HG02938 (cell line): ENCODE data around the gene RELN.
"Not testable (repeated sequence)": the region's sequence is repeated elsewhere in the genome, so short reads cannot be mapped to it uniquely, and the experiment has no call there.

ENCODE experiments used
- ATAC-seq: cut with Tn5 transposase; IDR thresholded peaks from one replicate; pipeline ENCODE4 v1.9.1; 2021; ENCODE audit warnings: mild to moderate bottlenecking, moderate library complexity; ENCODE audit not compliant: unreplicated experiment

Gene RELN

DNA sequence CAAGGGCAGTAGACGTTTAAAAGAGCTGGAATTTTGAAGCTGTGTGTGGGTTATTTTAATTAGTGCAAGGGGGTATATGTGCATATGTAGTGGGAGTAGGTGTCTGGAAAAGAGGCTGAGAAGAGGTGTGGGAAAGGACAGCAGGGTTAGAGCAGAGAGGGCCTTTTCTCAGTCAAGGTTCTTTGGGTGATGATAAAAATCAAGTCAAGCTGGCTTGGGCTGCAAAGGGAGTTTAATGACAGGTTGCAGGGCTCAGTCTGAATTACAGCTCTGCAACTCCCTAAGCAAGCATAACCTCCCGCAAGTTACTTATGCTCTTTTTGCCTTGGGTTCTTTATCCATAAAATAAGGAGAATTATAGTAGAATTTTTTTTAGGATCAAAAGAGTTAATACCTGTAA is 83.5 kb downstream of the RELN start:
- ATAC-seq: no peak

DNA sequence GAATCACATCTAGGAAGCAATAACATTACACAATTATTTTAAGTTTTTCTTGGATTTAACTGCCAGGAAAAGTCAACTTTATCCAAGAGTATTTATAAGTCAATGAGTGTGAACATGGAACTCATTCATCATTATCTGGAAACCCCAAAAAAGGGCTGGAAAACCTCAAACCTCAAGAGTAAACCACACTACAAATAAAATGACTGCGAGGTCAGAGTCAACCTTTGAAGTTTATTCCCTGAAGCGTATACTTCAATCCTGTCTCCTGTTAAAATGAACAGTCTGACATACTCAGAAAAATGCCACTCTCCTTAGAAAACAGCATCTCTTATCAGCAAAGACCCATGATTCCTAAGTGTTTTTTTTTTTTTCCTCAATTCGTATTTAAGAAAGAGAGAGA is 86.5 kb downstream of the RELN start:
- no peak for ATAC-seq

DNA sequence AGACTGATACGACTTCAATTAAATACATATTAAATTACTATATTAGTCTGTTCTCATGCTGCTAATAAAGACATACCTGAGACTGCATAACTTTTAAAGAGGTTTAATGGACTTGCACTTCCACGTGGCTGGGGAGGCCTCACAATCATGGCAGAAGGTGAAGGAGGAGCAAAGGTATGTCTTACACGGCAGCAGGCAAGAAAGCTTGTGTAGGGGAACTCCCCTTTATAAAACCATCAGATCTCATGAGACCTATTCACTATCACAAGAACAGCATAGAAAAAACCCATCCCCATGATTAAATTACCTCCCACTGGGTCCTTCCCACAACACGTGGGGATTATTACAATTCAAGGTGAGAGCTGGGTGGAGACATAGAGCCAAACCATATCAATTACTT is 92.6 kb downstream of the RELN start:
- ATAC-seq: not testable (repeated sequence)

DNA sequence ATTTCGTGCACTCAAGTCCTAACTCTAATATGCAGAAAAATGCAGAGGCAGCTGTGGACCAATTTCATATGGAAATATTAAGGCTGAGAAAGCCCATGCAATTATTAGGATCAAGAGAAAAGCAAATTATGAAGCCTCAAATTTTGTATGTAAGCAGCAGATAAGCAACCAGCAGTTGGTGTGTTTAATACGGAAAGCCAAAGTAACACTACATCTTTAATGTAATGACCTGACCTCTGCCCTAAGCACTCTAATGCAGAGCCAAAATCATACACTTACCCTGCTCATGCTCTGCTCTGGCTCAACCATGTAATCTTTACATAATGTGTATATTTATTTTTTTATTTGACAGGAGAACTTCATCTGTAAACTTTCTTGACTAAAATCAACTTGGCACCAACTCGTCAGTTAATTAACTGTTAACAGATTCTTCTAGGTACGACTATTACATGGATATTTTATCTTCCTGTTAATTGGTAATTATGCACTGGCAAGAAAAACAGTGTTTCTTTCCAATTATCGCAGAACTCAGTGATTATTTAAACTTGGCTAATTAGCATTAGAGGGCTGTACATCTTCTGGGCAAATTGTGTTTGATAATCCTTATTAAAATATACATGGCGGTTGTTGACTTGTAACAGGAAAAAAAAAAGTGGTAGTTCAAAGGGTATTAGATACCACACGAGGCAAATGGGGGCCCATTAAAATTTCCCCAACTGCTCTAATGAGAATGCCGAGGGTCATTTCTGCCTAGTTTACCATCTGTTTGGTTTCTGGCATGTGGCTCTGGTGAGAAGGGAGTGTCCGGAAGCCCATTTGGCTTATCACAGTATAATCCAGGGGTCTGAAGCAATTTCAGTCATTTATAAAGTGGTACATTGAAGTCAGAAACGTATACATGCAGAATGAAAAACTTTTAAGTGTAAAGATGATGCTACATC is 94.5 kb downstream of the RELN start:
- no peak for ATAC-seq

DNA sequence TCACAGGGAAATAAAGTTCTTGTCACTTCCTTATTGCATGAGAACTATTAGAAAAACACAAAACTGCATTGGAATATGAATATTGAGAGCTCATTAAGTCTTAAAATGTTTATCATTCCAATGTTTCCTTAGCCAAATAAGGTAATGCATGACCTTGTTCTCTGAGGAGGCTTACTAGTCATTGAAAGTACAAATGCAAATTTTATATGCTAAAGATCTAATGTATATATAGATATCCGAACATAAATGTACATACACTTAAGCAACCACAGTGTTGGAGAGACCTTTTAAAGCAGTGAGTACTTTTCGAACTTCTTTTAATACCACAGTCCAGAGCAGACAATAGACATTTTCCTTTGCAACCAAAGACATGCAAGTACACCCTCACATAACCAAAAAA is 96.1 kb downstream of the RELN start:
- no peak for ATAC-seq

DNA sequence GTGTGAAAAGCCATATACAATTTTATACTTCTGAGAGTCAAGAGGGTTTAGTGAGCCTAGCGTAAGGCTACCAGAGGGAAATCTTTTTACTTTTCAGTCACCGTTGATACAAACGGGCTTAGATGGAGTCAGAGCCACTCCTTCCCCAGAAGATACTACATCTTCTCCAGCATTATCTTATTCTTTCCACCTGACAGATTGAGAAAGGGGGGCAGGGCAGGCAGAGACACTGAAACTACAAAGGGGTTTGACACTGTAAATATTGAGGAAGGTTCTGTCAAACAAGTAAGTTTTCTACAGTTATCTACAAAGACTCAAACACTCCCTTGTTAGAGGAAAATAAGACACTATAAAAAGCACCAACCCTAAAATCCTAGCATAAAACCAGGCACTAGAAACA is 100.0 kb downstream of the RELN start:
- no peak for ATAC-seq

DNA sequence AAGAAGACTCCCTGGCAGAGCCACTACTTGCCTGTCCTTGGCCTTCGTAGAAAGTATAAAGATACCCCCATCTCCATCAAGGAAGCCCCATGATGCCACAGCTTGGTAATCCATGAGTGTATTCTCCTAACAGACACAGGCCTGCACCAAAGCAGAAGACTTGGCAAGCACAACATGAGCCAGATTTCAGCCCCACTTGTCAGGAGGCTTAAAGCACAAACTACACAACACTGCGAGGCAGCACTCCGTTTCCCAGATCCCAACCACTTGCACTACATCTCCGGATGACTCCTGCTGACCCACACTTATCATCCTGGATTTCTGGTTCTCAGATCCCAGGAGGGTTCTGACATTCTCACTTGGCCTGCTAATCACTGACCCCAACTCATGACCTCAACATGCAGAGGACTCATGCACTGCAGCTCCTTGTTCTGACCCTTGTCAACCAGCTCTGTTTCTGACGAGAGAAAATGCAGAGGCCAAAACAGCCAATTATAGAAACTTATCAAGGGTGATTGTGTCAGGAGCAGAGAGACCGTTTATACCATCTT is 100.8 kb downstream of the RELN start:
- ATAC-seq: no peak

DNA sequence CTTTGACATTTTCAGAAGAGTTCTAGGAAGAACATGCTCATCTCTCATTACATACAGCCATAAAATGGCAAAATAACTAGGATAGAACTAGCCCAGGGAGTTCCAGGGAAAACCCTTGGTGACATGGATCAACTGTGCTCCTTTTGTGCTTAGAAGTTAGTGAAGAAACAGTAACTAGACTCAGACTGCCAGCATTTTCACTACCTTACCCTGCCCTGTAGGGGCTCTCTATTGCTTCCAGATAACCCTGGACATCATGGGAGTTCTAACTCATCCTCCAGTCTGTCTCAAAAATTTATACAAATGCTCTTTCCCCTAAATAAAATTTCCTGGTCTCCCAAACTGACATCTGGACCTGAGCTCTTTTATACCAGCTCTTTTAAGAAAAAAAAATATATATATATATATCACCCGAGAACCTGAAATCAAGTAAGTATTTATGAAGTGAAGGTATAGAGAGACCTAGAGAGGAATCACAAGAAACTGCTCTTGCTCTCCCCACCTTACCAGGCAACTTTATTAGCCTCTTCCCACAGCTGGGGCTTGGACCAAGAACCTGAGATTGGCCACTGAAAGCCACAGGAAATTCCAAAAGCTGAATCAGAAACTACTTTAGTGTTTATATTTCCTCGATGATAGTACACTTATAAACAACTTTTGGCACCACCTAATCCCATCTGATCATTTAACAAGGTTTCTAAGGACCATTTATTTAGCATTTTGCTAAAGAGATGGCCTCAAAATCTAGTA is 101.4 kb downstream of the RELN start:
- no peak for ATAC-seq

DNA sequence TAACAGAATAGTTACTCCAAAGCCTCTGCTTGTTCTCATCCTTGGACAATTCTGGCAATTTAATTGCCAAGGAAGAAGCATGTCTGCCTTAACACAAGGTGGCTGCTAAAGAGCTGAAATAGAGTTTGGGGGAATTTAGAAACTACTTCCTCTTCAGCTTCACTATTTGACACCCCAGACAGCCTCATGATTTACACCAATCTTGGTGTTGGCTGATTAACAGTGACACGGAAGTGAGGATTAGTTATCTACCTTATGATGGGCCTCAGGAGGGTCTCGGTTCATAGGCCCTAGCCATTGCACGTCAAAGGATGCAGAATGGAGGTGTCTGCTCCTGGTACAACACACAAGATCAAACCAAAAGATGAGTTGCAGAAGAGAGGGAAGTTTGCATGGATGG is 102.4 kb downstream of the RELN start:
- ATAC-seq: no peak

DNA sequence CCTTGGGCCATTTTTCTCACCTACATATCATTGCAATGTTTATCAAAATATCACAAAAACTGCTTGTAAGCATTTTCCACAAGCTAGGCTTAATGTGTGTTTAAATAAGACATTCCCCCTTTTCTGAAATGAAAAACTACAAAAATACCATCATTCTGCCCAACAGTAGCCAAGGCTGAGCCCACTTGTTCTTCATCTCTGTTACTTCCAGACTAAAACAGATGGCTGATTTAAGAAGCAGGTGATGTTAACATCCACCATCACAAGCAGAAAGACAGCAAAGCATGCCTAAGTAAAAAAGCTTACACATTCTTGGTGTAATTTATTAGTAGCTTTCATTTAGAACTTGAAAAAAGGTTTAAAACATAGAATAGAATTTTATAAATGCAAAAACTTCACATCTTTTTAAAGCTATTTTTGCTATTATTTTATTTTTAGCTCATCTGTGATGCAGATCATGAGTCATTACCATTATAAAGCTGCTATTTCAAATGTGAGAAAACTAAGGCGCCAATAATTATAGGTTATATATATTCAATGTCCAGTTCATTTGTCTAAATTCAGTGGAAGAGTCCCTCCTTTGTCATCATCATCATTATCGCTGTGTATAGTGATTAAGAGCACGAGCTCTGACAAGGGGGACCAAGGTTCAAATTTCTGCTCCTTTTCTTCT is 109.4 kb downstream of the RELN start:
- ATAC-seq: no peak

DNA sequence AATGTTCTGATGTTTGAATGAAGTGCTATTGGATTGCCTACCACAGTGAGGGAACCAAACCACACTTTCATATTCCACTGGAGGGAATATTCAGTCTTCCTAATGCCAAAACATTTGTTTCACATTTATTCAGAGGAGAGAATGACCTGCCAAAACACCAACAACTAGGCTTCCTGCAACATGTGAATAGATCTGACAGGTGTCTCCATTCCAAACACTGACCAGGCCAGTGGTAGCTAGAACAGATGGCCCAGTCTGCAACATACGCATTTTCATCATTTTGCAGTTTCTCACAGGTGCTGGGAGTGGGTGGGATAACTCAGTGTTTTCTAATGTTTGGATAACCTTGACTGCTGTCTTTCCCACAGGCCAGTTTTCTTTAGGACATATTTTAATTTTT is 110.0 kb downstream of the RELN start:
- no peak for ATAC-seq

DNA sequence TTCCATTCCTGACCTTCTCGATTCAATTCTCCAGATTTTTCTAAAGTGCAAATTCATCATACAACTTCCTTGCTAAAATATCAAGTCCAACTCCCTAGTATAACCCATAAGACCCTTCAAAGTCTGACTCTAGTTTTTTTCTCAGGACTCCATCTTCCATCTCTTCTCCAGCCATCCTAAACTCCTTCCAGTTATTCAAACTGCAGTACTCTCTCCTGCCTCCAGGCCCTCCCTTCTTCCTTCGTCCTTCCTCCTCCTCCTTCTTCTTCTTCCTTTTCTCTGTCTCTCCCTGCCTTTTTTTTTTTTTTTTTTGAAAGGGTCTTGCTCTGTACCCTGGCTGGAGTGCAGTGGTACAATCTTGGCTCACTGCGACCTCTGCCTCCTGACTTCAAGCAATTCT is 111.9 kb downstream of the RELN start:
- ATAC-seq: no peak

DNA sequence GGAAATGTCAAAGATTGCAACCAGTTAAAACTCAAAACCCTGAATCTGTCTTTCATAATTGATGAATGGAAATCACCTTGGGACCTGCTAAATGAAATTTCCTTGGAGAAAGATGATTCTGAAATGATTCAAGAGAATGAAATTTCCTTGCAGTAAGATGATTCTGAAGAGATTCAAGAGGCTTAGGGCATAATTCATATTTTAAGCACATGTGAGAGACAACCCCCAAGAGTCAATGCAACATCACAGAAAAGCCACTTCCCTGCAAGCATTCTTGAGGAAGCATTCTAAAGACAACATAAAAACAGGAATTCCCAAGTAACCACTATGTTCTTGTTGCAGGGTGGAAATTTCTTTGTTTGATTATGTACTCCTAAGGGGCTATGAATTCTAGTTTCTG is 113.7 kb downstream of the RELN start:
- no peak for ATAC-seq

DNA sequence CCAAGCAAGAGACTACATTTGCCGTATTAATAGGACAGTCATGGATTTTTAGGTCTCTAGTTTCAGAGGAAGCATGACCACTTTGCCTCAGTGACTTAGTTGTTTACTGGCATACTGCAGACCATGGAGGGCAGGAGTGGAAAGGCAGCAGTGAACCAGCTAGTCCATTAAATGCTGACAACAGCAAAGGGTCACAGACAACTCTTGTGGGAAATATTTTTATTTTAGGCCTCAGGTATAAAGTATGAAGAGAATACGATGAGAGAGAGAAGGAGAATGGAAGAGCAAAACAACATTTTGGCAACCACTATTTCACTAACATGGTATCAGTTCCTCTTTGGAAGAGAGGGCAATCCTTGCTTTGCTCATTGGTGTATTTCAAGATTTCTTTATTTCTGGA is 118.0 kb downstream of the RELN start:
- no peak for ATAC-seq

DNA sequence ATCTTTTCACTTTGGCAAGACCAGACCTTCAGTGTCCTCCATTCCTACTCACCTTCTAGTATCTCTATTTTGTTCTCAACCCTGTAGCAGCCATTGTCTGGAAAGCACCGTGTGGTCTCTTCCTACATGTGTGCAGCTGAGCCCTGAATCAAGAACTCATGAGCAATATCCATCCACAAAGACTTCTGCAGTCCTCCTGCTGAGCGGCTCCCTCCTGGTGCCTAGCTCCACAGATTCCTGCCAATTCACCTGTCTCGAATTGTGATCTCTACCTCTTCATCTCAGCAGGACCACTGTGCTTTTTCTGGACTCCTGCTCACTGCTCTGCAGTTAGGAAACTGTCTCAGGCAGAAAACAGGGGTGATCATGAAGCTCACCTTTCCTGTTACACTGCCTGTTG is 118.8 kb downstream of the RELN start:
- no peak for ATAC-seq

DNA sequence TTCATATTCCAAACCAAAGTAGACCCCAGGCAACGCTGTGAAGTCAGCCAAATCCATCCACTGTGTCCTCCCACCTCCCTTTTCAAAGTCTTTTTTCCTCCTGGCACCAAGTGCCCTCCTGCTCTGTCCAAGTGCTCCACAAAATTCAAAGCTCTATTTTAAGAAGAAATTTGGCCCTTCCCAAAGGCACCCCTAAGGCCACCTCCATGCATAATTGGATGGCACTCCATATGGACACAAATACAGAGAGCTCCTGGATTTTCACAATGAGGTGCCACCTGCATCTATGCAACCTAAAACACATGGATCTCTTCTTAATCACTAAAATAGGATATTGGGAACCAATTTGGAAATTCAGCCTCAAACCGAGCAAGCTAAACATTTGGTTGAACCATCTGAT is 121.6 kb downstream of the RELN start:
- ATAC-seq: no peak

DNA sequence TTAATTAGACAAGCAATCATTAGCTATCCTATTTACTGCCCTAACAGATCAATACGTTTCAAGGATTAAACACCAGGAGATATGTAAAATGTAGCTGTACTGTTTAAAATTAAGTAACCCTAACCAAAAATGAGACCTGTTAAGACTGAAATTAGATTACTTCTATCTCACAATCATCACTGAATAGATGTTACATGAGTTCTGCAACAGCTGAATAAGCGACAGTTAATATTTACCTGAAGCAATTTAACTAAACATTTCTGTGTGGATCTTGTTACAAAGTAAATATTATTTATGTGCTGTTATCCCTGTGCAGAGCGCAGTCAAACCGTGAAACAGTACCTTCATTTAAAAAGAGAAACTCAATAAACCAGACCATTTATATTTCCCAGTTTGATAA is 122.5 kb downstream of the RELN start:
- ATAC-seq: no peak

DNA sequence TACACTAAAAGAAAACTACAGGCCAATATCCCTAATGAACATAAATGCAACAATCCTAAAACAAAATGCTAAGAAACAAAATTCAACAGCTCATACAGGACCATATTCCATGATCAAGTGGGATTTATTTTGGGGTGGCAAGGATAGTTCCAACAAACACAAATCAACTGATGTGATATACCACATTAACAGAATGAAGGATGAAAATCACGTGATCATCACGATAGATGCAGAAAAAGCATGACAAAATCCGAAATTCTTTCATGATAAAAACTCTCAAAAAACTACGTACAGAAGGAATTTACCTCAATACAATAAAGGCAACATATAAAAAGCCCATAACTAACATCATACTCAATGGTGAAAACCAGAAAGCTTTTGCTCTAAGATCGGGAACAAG is 124.0 kb downstream of the RELN start:
- no peak for ATAC-seq

DNA sequence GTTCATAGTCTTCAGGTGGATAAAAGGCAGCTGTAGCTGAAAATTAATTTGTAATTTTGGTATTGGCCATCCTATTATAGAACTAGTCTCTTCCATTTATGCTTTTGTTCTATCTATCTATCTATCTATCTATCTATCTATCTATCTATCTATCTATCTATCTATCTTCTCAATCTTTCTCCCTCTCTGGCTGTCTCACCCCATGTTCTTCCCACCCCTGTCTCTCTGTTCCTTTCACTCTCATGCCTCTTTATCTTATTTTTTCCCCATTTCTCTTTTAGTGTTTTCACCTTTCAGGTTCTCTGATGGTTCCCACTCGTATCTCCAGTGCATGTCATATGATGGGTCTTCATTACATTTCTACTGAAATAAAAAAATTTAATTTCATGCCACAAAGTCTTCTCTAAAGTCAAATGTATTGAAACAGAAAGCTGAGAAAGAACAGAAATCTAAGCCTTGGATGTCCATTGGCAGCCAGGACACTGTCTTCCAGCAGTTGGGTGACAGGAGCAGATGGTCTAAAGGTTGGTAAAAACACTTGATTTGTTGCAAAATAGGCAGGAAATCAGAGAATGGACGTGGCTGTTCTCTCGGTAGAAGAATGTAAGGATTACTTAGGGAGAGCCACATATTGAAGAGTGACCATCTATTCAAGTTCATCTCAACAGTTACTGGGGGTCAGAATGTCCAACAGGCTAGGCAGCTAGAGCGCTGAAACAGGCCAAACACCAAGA is 127.0 kb downstream of the RELN start:
- no peak for ATAC-seq

DNA sequence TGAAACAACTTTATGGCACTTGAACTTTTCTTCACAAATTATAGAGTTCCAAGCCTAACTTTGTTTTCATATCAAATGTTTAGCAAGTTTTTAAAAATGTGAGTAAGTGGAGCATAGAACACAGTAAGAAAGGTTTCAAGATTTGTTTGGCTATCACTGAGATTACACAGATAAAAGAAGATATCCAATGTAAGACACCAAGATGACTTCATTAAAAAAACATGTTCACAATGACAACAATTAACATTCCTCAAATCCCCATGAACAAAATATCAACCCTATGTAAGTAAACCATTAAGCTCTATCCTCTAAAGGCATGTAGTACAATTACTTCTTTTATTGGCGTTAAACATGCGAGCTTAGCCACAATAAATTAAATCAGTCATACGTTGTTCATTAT is 129.7 kb downstream of the RELN start:
- no peak for ATAC-seq

DNA sequence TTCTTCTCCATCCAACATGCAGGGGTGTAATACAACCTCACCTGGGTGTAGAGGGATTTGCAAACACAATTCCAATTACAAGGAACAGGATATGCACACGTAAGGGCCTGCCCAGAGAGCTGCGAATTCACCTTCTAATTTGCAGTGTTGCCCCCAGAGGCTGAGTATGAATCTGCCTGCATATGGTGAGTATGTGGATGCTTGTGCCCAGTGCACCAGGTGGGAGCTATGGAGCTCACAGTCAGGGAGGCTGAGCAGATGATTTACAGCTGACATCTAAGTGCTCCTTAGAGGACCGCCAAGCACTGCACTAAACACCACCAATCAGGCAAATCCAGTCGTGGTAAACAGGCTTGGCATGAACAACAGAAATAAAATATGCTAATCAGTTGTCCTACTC is 132.0 kb downstream of the RELN start:
- ATAC-seq: no peak
